Stimulated activated CD8-positive, alpha-beta memory T cell treated with anti-CD3 and anti-CD28 coated beads, Interleukin-7, amount 100 ng/mL, for 1 hour (primary cell): ENCODE measurements around the gene NODAL.
A peak's percentile ranks its signal among the peaks of the same experiment; 100 is the strongest.
"Not testable (repeated sequence)": the region's sequence is repeated elsewhere in the genome, so short reads cannot be mapped to it uniquely, and the experiment has no call there.

Experiments used
- DNase-seq, 2 donors: peaks; one replicate each; pipeline ENCODE4 v3.0.0-alpha.2; 2020; ENCODE audit warnings: low read depth in 2 of 2

The NODAL gene

DNA sequence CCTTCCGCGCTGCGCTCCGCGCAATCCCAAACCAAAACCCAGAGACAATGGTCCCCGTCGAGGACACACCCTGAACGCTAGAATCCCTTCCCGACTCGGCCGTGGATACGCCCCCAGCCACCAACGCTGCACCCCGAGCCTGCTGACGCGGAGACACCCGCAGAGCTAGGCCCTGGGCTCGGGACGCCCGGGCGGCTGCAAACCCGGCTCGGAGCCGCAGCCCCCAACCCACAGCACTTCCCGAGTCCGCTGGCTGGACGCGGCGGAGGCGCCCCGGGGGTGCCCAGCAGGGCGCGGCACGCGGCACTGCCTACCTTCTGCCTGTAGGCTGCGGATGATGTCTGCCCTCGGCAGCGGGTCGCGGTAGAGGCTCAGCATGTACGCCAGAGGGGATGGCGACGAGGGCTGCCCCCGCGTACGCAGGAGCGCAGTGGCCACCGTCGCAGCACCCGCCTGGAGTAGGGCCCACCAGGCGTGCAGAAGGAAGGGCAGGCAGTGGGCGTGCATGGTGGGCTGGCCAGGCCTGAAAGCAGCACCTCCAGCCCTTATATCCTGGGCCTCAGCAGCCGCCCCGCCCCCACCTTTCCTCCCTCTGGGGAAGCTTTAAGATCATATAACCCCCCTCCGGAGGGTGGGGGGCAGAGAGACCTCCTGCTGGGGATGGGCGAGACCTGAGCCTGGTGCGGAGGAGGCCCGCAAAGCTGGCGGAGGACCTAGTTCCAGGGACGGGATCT lies at the start of gene NODAL:
Gene NODAL, minus strand, starts transcription at position 521 of the 734 bp plus-strand sequence. Its CDS starts 14 bp downstream, at position 507.
- DNase-seq: no peak

GRCh38 chr10:70490142-70490541 lies 48.7 kb upstream of the NODAL start:
- no peak for DNase-seq

DNA sequence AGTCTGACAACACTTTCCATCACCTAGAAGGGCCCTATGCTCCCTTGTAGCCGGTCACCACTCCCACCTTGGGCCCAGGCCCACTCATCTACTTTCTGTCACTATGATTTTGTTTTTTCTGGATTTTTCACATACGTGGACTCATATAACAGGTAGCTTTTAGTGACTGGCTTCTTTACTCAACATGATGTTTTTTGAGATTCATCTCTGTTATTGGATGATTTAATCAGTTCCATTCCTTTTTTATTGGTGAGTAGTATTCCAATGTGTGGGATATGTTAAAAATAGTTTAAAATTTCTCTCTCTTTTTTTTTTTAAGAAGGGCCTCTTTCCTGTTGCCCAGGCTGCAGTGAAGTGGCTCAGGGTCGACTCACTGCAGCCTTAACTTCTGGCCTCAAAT lies 46.3 kb upstream of the NODAL start:
- no peak for DNase-seq

- DNase-seq: not testable (repeated sequence)
Observed at GRCh38 chr10:70483872-70484271, 42.4 kb upstream of the NODAL start.

GRCh38 chr10:70482982-70483760 lies 41.7 kb upstream of the NODAL start:
- no peak for DNase-seq

- DNase-seq: no peak
Observed at GRCh38 chr10:70481831-70482530, 40.5 kb upstream of the NODAL start.

- no peak for DNase-seq
Observed at GRCh38 chr10:70481105-70481504, 39.6 kb upstream of the NODAL start.

- no peak for DNase-seq
Observed at GRCh38 chr10:70480239-70480861, 38.9 kb upstream of the NODAL start.

- DNase-seq: no peak
Observed at GRCh38 chr10:70479626-70480238, 38.3 kb upstream of the NODAL start.

DNA sequence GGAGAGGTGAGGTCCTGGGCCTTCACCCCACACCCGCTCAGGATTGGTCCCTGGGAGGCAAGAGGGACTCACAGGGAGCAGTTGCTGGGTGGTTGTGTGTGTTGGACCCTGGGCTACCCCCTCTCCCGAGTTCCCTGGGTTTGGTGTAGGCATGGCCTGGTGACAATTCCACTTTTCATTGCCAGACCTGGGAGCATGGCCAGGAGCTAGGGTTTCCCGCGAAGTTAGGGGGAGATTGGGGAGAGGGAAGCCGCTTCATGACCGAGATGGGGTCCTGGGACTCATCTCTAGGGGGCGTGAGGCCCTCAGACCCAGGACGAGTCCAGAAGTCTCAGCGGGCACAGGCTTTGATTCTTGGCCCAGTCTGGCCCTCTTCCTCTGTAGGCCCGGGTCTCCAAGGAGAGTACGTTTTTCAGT lies 37.7 kb upstream of the NODAL start:
- DNase-seq: no peak

GRCh38 chr10:70478191-70479164 lies 37.0 kb upstream of the NODAL start, which contains the start of gene PALD1:
Gene PALD1 (plus strand): TSS chr10:70478767. CDS start chr10:70525952, 47,185 bp downstream.
- DNase-seq: no peak

DNA sequence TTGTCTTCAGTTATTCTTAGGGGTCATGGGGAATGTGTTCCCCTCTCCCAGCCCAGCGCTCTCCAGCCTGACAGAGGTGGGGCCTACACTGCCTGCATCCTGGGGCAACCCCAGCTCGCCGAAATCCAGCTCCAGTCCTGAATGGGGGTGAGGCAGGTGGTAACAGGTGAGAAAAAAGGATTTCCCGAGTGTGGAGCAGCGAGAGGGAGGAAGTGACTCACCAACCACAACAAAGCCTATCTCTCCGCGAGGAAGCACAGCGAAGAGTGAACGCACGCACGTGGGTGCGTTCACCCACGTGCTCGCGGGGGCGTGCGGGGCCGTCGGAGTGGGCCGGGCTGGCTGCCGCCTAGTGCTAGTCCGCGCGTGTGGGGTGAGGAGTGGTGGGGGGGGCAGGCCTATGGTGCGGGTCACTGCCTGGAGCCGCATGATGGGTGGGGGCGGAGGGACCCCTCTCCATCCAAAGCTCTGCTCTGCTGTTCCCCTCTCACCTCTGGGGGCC lies 36.2 kb upstream of the NODAL start:
- DNase-seq: peak; percentile 41 to 59

- DNase-seq: no peak
Observed at GRCh38 chr10:70476249-70477035, 35.0 kb upstream of the NODAL start.

- no peak for DNase-seq
Observed at GRCh38 chr10:70475661-70476060, 34.2 kb upstream of the NODAL start.

GRCh38 chr10:70474780-70475179 lies 33.3 kb upstream of the NODAL start:
- no peak for DNase-seq

DNA sequence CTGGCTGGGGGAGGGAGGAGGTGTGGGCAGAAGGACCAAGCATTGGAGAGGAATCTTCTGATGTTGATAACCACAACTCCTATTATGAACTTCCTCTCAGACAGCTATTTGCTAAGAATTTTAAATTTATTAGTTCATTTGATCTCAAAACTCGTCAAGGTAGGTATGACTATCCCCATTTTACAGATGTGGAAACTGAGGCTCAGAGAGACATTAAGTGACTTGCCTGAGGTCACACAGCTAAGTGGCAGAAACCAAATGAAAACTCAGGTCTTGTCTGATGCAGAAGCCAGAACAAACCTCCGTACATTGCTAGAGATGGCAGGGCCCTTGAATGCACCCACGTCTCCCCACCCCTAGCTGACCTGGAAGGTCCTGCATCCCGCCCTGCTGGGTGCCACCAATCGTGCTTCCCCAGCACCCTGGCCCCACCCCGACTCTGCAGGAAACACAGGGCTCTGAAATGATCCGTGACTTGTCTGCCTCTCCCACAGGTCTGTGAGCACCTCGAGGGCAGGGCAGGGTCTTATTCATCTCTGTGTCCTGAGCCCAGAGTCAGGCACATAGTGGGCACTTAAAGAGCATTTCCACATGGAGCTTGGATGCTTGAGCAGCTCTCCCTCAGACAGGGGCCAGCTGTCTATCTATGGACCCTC lies 31.4 kb upstream of the NODAL start:
- DNase-seq: no peak

GRCh38 chr10:70466951-70467350 lies 25.5 kb upstream of the NODAL start:
- no peak for DNase-seq

GRCh38 chr10:70465832-70466231 lies 24.4 kb upstream of the NODAL start:
- no peak for DNase-seq

DNA sequence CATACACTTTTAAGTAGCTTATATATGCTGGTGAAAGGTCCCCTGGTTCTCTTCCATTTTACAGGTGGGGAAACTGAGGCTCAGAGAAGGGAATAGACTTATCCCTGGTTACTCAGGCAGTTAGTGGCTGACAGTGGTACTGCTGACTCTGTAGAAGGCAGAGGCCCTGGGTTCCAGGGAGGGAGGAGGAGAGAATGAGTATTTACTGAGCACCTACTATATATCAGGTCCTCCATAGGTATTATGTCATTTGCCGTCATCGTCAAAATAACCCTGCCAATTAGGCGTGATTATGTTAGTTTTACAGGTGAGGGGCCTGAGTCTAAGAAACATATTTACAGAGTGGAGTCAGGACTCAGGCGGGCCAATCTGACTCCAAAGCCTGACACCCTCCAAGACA lies 23.8 kb upstream of the NODAL start:
- no peak for DNase-seq
